Neural progenitor cell (in vitro differentiated cells): ENCODE data around the gene SPINT4. TPM values are rescaled to one million over a fixed set of nuclear protein-coding genes. Genes with fewer than 3 reads are reported as not detected.
A peak's percentile ranks its signal among the peaks of the same experiment; 100 is the strongest.

ENCODE experiments used
- DNase-seq: peaks from one replicate; pipeline ENCODE4 v3.0.0-alpha.2; 2016; ENCODE audit warnings: low spot score
- H2AFZ ChIP-seq: fragments of 200-600 bp; sonication (generic); replicated peaks from 2 replicates; pipeline ENCODE4 v1.6.1; 2016; ENCODE audit warnings: antibody characterized with exemption
- H3F3A ChIP-seq: fragments of 200-600 bp; sonication (generic); 2 replicates; pipeline ENCODE4 v1.6.1; 2016; ENCODE audit warnings: antibody characterized with exemption, low read depth
- H3K27ac ChIP-seq: fragments of 200-600 bp; sonication (generic); 2 replicates; pipeline ENCODE4 v1.5.1; 2016; ENCODE audit warnings: mild to moderate bottlenecking
- H3K27me3 ChIP-seq: fragments of 200-600 bp; sonication (generic); 2 replicates; pipeline ENCODE4 v1.6.1; 2016; ENCODE audit warnings: mild to moderate bottlenecking, moderate library complexity
- H3K36me3 ChIP-seq: fragments of 200-600 bp; sonication (generic); 2 replicates; pipeline ENCODE4 v1.5.1; 2016
- H3K4me1 ChIP-seq: fragments of 200-600 bp; sonication (generic); 2 replicates; pipeline ENCODE4 v1.6.1; 2016; ENCODE audit warnings: mixed run types
- H3K4me2 ChIP-seq: fragments of 200-600 bp; sonication (generic); 2 replicates; pipeline ENCODE4 v1.6.1; 2016
- H3K4me3 ChIP-seq: fragments of 200-600 bp; sonication (generic); 2 replicates; pipeline ENCODE4 v1.5.1; 2016
- H3K79me2 ChIP-seq: fragments of 200-600 bp; sonication (generic); 2 replicates; pipeline ENCODE4 v1.6.1; 2016; ENCODE audit warnings: low read depth
- H3K9ac ChIP-seq: fragments of 200-600 bp; sonication (generic); 2 replicates; pipeline ENCODE4 v1.6.1; 2016
- H3K9me3 ChIP-seq: fragments of 200-600 bp; sonication (generic); 2 replicates; pipeline ENCODE4 v1.5.1; 2016; ENCODE audit warnings: low read depth
- H4K20me1 ChIP-seq: fragments of 200-600 bp; sonication (generic); 2 replicates; pipeline ENCODE4 v1.6.1; 2016; ENCODE audit warnings: low read depth
- H3K27ac Mint-ChIP-seq: 3 replicates; pipeline ENCODE4 v1.8.0; 2021; ENCODE audit warnings: mixed read lengths
- H3K27me3 Mint-ChIP-seq: 2 replicates; pipeline ENCODE4 v1.8.0; 2022; ENCODE audit warnings: low read depth, mild to moderate bottlenecking, inconsistent platforms, moderate library complexity, mixed read lengths; ENCODE audit not compliant: insufficient read depth
- H3K36me3 Mint-ChIP-seq: 3 replicates; pipeline ENCODE4 v1.8.0; 2021; ENCODE audit warnings: mixed read lengths
- H3K4me1 Mint-ChIP-seq: 3 replicates; pipeline ENCODE4 v1.8.0; 2021; ENCODE audit warnings: mixed read lengths
- H3K4me3 Mint-ChIP-seq: 3 replicates; pipeline ENCODE4 v1.8.0; 2021; ENCODE audit warnings: mild to moderate bottlenecking, moderate library complexity, mixed read lengths
- H3K9me3 Mint-ChIP-seq: 3 replicates; pipeline ENCODE4 v1.8.0; 2020; ENCODE audit warnings: mixed read lengths
- CTCF ChIP-seq: fragments of 200-600 bp; sonication (generic); IDR thresholded peaks from 2 replicates; pipeline ENCODE4 v1.5.1; 2017; ENCODE audit warnings: antibody characterized with exemption, mild to moderate bottlenecking
- EZH2 ChIP-seq: fragments of 200-600 bp; sonication (generic); IDR thresholded peaks from 2 replicates; pipeline ENCODE4 v1.6.1; 2017; ENCODE audit warnings: antibody characterized with exemption, mild to moderate bottlenecking, moderate library complexity
- EZH2phosphoT487 ChIP-seq: fragments of 200-600 bp; sonication (generic); IDR thresholded peaks from 2 replicates; pipeline ENCODE4 v1.6.1; 2017; ENCODE audit warnings: antibody characterized with exemption
- total RNA-seq: library from RNA; depleted of rRNA; stranded (reverse); fragments of >200 nt; gene quantifications from 2 replicates; pipeline ENCODE4 v1.2.3, GENCODE V29; 2015; ENCODE audit warnings: low replicate concordance

The SPINT4 gene
- total RNA-seq, 1 donor from 2014 or later = not detected

GRCh38 chr20:45765980-45766379 is 43.8 kb downstream of the SPINT4 start:
- Mint-ChIP-seq H3K4me1 (peaks cover 6% of the 10 kb centered on the region), H3K9me3 (peaks cover 3% of the 10 kb centered on the region), H3K36me3 (no peaks in the 10 kb centered on the region), H3K27ac (no peak overlapping the region), H3K4me3 (no peak overlapping the region), H3K27me3 (peaks cover 2% of the 10 kb centered on the region)
- no peak overlapping the region for H3K9ac ChIP-seq
- H3F3A ChIP-seq = peaks cover 24% of the 10 kb centered on the region
- H3K27ac ChIP-seq = no peak overlapping the region
- no peak overlapping the region for H2AFZ ChIP-seq
- peak overlapping the region; percentile 71 for H3K4me2 ChIP-seq
- TF ChIP-seq EZH2 = no peak
- no peak for TF ChIP-seq CTCF
- no peak for TF ChIP-seq EZH2phosphoT487
- no peaks in the 10 kb centered on the region for H3K36me3 ChIP-seq
- H3K4me3 ChIP-seq = no peak overlapping the region
- no peaks in the 10 kb centered on the region for H4K20me1 ChIP-seq
- H3K27me3 ChIP-seq = peaks cover 19% of the 10 kb centered on the region
- no peaks in the 10 kb centered on the region for H3K79me2 ChIP-seq
- peaks cover 23% of the 10 kb centered on the region for H3K4me1 ChIP-seq
- no peaks in the 10 kb centered on the region for H3K9me3 ChIP-seq
- no peak for DNase-seq

- Mint-ChIP-seq H3K36me3 (no peaks in the 10 kb centered on the region), H3K9me3 (no peaks in the 10 kb centered on the region), H3K4me3 (no peak overlapping the region), H3K4me1 (peaks cover 12% of the 10 kb centered on the region), H3K27me3 (peaks cover 2% of the 10 kb centered on the region), H3K27ac (no peak overlapping the region)
- Histone ChIP-seq H3K36me3 (no peaks in the 10 kb centered on the region), H4K20me1 (no peaks in the 10 kb centered on the region), H3K27ac (no peak overlapping the region), H3K4me2 (no peak overlapping the region), H3K9ac (no peak overlapping the region), H3K27me3 (peaks cover 19% of the 10 kb centered on the region), H3K9me3 (no peaks in the 10 kb centered on the region), H3K79me2 (no peaks in the 10 kb centered on the region), H3F3A (peaks cover 24% of the 10 kb centered on the region), H3K4me1 (peaks cover 26% of the 10 kb centered on the region), H2AFZ (no peak overlapping the region), H3K4me3 (no peak overlapping the region)
- no peak for TF ChIP-seq EZH2phosphoT487
- no peak for TF ChIP-seq EZH2
- no peak for TF ChIP-seq CTCF
- no peak for DNase-seq
Observed at GRCh38 chr20:45768479-45768878, 46.3 kb downstream of the SPINT4 start.

GRCh38 chr20:45771182-45771759 is 49.1 kb downstream of the SPINT4 start:
- Histone ChIP-seq H3K9ac (no peak overlapping the region), H3K4me2 (no peak overlapping the region), H4K20me1 (no peaks in the 10 kb centered on the region), H3K36me3 (no peaks in the 10 kb centered on the region), H2AFZ (peak overlapping the region; percentile 100), H3K4me3 (no peak overlapping the region), H3K4me1 (peaks cover 4% of the 10 kb centered on the region), H3K79me2 (no peaks in the 10 kb centered on the region), H3K27ac (no peak overlapping the region), H3K9me3 (no peaks in the 10 kb centered on the region), H3F3A (peaks cover 3% of the 10 kb centered on the region), H3K27me3 (peaks cover 5% of the 10 kb centered on the region)
- H3K9me3 Mint-ChIP-seq = no peaks in the 10 kb centered on the region
- no peaks in the 10 kb centered on the region for H3K36me3 Mint-ChIP-seq
- no peak overlapping the region for H3K4me3 Mint-ChIP-seq
- peak overlapping the region; percentile 94 for H3K27ac Mint-ChIP-seq
- TF ChIP-seq CTCF (peak; percentile 98), EZH2 (no peak)
- H3K27me3 Mint-ChIP-seq = peaks cover 10% of the 10 kb centered on the region
- DNase-seq = peak; percentile 87
- peaks cover 9% of the 10 kb centered on the region for H3K4me1 Mint-ChIP-seq
